Mucosa of gallbladder (tissue), 1 donor: ENCODE data around the gene SLC12A4. TPM values are rescaled to one million over a fixed set of nuclear protein-coding genes. Genes with fewer than 3 reads are reported as not detected.
A peak's percentile ranks its signal among the peaks of the same experiment; 100 is the strongest.
"Not testable (repeated sequence)": the region's sequence is repeated elsewhere in the genome, so short reads cannot be mapped to it uniquely, and the experiment has no call there.

Experiments
- DNase-seq: peaks from one replicate; pipeline ENCODE4 v3.0.0-alpha.2; 2020; ENCODE audit warnings: low spot score
- total RNA-seq: library from RNA; stranded (reverse); gene quantifications from one replicate; pipeline ENCODE4 v1.2.1, GENCODE V29; 2021
- donor health status: DM: no; HTN: no; CAD: no.

The SLC12A4 gene
- total RNA-seq, 1 donor from 2014 or later: 76.6 TPM

DNA sequence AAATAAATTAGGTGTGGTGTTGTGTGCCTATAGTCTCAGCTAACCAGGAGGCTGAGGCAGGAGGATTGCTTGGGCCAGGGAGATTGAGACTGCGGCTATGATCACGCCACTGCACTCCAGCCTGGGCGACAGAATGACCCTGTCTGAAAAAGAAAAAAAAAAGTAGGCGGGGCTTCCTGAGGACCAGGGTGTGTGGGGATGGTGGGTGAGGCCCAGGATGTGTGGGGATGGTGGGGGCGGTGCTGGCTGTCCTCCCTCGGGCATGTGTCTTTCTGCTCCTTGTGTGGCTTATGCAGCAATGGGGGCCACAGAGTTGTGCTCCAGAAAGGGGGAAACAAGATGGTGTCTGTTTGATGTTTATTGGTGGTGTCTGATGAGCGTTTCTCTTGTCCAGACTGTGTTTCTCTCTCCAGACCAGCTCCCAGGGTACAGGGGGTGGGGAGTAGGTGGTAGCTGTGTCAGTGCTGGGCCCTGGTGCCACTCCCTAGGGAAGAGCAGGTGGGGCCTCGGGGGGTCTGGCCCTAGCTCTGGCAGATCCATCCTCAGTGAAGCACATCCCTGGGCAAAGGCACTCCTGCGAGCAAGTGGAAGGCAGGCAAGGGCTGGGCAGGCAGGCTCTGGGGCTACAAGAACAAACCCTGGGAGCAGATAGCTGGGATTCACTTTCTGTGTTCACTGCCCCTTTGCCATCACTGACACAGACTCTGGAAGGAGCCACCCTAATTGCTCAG is 26.8 kb downstream of the SLC12A4 start:
- DNase-seq: no peak

DNA sequence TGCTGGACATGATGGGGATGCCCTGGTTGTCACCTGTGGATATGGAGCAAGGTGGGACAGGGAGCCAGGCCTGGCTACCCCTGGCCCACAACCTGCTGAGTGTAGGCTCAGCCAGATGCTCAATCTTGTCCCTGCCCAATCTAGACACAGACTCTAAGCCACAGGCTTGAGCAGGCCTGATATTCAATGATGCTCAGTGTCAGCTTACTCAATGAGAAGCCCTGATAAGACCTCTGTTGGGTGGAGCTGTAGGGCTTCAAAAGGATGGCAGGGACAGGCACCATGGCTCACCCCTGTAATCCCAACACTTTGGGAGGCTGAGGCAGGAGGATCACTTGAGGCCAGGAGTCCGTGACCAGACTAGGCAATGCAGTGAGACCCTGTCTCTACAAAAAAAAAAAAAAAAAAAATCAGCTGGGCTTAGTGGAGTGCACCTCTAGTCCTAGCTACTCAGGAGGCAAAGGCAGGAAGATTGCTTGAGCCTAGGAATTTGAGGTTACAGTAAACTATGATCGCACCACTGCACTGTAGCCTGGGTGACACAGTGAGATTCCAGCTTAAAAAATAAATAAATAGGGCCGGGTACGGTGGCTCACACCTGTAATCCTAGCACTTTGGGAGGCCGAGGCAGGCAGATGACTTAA is 27.9 kb downstream of the SLC12A4 start:
- no peak for DNase-seq

- peak; percentile 61 for DNase-seq
Observed at GRCh38 chr16:67939507-67940445, 28.7 kb downstream of the SLC12A4 start.

GRCh38 chr16:67937713-67938112 is 30.7 kb downstream of the SLC12A4 start:
- not testable (repeated sequence) for DNase-seq

DNA sequence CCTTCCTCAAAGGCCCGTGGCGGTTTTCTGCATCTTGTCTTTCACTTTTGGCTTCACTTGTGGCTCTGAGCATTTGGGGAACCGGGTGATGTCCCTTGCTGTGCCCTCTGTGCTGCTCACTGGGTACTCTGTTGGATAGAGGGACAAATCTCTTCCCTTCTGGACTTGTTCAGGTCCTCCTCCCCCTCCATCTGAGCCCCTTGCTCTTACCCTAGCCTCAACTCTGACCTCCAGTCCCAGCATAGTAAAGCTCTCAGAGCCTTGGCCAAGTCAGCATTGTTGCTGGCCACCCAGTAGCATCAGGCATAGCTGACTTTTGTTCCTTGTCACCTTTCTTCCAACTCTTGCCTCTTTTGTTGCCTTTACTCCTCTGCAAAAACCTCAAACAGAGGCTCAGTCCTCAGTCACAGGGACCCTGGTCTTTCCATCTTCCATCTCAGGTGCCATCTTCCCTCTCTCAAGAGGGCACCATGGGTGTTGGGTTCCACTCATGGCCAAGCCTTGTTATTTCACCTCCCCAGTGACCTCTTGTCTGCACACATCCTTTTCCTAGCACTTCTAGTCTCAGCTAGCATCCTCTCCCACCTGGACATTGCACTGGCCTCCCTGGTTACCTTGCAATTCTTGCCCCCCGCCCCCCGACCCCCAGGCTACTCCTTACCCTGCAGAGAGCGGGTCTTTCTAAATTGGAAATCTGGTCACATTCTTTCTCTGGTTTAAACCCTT is 31.4 kb downstream of the SLC12A4 start:
- DNase-seq: peak; percentile 77

GRCh38 chr16:67936124-67936879 is 32.1 kb downstream of the SLC12A4 start, which contains the start of gene PSMB10:
Gene PSMB10 (minus strand): TSS chr16:67936850. CDS start chr16:67936749, 101 bp downstream.
- DNase-seq: no peak

- DNase-seq: peak; percentile 96
Observed at GRCh38 chr16:67935402-67936123, 32.9 kb downstream of the SLC12A4 start.

GRCh38 chr16:67935101-67935401 is 33.4 kb downstream of the SLC12A4 start:
- no peak for DNase-seq

DNA sequence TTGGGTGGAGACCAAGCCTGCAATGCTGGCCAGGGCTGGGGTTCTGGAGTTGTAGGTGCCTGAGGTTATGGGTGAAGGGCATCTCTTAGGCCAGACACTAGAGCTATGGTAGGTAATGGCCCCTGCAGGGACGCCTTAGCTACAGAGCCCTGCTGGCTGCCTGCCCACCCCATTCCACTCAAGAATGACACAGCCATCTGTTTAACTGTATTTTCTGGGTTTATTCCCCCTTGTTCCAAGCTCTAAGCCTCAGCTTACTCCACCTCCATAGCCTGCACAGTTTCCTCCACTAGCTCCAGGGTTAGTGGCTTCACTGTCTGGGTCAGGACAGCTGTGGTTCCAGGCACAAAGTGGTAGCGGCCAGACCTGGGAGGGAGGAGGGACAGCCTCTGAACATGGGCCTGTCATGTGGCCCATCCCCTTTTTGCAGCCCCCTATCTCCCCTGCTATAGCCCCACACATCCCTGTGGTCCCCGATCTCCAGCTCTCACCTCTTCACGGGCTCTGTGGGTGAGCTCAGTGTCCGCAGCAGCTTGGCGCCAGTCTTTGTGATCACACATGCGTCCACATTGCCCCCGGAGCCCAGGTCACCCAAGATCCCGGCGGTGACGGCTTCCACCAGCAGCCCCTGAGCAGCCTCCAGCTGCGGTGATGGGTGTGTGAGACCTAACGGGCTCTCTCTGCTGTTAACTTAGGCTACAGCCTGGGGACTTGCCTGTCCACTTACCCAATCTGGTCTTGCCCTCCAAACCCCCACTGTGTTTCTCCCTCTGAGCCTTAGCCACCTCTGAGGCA is 33.9 kb downstream of the SLC12A4 start:
- DNase-seq: no peak

- DNase-seq: no peak
Observed at GRCh38 chr16:67933805-67934204, 34.6 kb downstream of the SLC12A4 start.

- no peak for DNase-seq
Observed at GRCh38 chr16:67932462-67932840, 36.0 kb downstream of the SLC12A4 start.

GRCh38 chr16:67931712-67932461 is 36.5 kb downstream of the SLC12A4 start, which contains the start of gene CTRL:
Gene CTRL (minus strand): TSS chr16:67931862. CDS start chr16:67931852, 10 bp downstream.
- no peak for DNase-seq

DNA sequence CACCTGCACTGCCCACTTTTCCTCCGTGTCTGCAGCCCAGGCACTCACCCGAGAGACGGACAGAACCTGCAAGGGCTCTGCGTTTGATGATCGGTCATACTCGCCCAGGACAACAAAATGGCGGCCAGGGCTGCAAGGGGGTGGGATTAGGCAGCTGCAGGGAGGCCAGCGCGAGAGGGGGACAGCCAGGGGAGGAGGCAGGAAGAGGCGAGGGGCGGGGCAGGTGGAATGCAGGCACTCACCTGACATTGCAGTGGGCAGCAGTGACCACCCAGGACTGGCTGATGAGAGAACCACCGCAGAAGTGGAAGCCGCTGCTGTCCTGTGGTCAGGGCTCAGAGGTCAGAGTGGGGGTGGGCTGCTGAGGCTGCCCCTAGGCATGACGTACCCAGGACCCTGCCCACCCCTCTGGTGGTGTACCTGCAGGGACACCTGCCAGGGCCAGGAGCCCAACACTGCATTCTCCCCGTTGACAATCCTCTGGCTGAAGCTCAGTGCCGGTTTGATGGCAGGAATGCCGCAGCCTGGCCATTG is 37.7 kb downstream of the SLC12A4 start:
- no peak for DNase-seq

DNA sequence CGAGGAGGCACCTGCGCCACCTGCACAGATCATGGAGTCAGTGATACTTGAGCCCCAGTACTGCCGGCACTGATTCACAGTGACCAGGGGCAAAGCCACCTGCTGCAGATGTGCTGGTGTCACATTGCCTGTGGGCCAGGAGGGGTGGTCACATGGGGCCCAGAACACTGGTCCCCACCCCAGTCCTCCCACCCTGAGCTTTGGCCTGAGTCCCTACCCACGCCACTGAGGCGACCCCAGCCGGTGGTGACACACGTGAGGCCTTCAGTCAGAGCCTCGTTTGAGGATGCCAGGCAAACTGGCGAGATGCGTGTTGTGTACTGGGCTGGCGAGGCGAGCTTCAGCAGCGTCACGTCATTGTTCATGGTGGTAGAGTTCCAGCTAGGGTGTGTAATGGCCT is 38.2 kb downstream of the SLC12A4 start:
- no peak for DNase-seq

GRCh38 chr16:67928561-67929364 is 39.7 kb downstream of the SLC12A4 start:
- peak; percentile 66 for DNase-seq

- DNase-seq: no peak
Observed at GRCh38 chr16:67928147-67928546, 40.3 kb downstream of the SLC12A4 start.

DNA sequence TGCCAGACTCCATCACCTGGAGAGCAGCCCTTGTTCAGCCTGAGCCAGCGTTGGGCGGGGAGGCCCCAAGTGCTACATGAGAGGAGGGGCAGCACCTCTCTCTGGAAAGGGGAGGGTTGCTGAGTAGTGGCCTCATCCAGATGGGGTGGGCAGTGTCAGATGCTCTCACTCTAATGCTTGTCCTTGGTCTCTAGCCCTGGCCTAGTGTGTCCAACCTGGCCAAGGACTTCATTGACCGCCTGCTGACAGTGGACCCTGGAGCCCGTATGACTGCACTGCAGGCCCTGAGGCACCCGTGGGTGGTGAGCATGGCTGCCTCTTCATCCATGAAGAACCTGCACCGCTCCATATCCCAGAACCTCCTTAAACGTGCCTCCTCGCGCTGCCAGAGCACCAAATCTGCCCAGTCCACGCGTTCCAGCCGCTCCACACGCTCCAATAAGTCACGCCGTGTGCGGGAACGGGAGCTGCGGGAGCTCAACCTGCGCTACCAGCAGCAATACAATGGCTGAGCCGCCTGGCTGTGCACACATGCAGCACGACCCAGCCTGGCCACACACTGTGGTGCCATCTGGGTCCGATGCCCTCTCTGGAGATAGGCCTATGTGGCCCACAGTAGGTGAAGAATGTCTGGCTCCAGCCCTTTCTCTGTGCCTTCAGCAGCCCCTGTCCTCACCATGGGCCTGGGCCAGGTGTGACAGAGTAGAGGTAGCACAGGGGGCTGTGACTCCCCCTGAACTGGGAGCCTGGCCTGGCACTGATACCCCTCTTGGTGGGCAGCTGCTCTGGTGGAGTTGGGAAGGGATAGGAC is 41.1 kb downstream of the SLC12A4 start:
- DNase-seq: no peak
